HG02852 (cell line): ENCODE data around the gene XNDC1N.
A peak's percentile ranks its signal among the peaks of the same experiment; 100 is the strongest.

Experiments used
- ATAC-seq: cut with Tn5 transposase; IDR thresholded peaks from one replicate; pipeline ENCODE4 v1.9.1; 2021; ENCODE audit warnings: mild to moderate bottlenecking, moderate library complexity; ENCODE audit not compliant: unreplicated experiment

Gene XNDC1N, protein sequence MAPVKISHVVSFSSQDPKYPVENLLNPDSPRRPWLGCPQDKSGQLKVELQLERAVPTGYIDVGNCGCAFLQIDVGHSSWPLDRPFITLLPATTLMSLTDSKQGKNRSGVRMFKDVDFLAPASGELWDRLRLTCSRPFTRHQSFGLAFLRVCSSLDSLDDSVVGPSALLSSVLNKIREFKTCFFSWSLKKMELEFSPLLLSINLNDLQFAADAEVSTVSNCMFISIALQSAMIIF

DNA sequence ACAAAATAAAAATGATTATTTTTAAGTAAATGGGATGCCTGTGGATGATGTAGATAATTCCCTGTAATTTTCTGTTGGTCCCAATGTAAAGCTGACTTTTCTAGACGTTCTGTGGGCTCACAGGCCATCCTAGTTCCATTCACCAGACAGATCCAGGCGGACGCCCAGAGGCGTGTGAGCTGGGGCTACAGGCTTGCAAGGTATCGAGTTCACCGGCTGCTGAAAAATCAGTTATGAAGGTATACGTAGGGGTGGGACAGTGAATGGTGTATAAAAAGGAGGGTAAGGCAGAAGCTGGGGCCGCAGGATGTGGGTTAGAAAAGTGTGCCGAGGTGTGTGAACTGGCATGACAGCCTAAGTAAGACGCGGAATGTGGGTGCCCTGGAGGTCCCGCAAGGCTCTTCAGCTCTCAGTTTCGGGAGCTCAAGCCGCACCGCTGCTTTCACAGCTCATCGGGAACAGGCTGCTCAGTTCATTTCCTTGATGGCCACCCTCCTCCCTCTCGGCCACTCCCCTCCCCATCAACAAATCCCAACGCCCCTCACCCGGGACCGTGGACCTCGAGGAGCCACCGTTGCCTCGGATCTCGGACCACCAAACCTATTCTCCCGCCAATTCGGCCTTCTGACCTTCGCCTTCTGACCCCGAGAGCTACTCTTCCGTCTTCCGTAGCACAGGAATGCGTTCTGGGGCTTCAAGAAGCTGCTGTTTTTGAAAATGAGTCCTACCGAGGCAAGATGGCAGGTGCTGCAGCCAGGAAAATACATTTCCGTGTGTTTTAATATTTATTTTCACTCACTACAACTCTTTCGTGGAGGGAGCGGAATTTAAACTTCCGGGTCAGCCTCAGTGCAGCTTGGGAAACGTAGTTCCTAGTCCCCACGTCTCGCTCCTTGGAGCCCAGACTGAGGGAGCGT lies at the start of gene XNDC1N:
TSS of gene XNDC1N (minus strand) at position 775 of the 917 bp plus-strand sequence. CDS start 5,241 bp downstream, outside the sequence.
- peak; percentile 73 for ATAC-seq

DNA sequence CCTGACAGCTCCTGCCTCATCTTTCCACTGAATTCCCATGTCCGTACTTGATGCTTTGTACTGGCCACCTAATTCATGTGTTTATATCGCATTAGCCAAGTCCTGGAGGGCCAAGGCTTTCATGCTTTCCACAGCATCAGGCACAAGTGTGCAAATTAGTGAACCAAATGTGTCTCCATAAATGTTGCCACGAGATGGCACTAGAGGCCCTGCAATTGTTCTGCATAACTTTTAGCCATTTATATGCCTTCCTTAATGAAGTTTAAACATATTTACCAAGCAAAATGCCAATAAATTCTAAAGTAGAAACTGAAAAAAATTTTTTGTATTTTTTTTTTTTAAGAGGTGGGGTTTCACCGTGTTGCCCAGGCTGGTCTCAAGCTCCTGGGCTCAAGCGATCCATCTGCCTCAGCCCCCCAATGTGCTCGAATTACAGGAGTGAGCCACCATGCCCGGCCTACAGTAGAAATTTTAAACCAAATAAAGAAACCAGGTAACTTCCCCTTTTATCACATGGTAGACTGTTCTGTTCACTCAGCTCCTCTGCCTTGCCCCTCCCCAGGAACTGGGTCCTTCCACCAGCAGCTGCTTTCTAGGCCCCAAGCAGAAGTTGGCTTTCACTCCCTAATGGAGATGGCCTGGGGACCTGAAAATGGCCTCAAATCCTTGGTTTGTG lies 49.5 kb upstream of the XNDC1N start:
- ATAC-seq, result no peak

DNA sequence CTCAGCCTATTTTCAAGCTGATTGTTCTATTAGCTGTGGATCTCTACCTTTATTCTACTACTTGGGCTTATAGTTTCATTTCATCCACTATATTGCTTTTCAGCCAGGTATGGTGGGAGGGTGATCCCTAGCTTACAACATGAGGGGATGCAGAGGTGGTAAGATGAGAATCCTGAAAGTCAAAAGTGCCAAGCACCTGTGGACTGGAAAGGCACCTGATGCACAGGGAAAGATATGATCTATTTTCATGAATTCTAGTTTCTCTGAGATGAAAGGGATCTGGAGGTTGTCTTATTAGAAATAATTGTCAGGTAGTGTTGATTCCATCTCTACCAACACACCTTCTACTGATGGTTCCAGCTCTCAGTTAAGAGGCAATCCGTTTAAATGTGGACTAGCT lies 48.7 kb upstream of the XNDC1N start:
- ATAC-seq, result no peak

DNA sequence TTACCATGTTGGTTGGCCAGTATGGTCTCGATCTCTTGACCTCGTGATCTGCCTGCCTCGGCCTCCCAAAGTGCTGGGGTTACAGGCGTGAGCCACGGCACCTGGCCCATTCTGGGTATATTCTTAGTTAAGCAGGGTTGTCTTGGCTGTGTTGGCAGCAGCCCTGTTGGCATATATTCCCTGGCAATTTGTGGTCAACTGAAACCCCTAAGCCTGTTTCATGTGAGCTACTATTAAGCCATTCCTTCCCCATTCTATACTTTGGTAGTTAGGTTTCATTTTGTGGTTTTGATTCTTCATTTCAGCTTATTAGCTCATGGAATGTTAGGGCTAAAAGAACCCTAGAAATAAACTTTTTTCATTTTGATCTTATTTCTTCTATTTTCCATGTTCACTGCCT lies 48.2 kb upstream of the XNDC1N start:
- no peak for ATAC-seq

DNA sequence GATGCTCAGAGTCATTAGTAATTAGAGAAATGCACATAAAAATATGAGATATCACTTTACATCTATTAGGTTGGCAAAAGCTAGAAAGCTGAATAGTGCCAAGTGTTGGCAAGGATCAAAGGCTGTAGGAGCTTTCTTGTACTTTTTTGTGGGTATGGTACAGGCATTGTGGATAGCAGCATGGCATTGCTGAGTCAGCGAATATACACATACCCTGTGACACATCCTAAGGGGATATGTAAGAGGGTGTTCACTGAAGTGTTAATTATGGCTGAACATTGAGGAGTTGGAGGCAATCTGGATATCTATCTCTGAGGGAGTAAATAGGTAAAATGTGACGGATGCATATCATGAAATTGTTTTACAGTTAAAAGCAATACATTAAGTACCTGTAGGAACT lies 43.3 kb upstream of the XNDC1N start:
- no peak for ATAC-seq

DNA sequence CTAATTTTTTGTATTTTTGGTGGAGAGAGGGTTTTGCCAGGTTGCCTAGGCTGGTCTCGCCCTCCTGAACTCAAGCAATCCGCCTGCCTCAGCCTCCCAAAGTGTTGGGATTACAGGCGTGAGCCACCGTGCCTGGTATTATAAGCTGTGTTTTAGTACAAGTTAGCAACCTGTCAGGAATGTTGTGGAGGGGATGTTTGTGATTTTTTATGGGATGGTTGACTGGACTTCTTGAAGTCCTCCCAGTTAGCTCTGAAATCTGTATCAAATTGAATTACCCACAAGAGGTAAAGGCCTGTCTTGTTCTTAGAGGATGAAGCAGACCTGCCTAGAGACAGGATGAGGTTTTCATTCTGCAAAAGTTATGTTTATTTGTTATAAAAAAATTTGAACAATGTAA lies 36.2 kb upstream of the XNDC1N start:
- ATAC-seq, result no peak

DNA sequence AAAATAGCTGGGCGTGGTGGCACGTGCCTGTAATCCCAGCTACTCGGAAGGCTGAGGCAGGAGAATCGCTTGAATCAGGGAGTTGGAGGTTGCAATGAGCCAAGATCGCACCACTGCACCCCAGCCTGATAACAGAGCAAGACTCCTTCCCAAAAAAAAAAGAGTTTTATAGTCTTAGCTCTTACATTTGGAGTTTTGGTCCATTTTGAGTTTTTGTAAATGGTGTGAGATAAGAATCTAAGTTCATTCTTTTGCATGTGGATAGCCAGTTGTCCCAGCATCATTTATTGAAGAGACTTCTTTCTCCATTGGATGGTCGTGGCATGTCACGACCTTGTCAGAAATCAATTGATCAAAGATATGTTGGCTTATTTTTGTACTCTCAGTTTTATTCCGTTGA lies 35.1 kb upstream of the XNDC1N start:
- no peak for ATAC-seq

DNA sequence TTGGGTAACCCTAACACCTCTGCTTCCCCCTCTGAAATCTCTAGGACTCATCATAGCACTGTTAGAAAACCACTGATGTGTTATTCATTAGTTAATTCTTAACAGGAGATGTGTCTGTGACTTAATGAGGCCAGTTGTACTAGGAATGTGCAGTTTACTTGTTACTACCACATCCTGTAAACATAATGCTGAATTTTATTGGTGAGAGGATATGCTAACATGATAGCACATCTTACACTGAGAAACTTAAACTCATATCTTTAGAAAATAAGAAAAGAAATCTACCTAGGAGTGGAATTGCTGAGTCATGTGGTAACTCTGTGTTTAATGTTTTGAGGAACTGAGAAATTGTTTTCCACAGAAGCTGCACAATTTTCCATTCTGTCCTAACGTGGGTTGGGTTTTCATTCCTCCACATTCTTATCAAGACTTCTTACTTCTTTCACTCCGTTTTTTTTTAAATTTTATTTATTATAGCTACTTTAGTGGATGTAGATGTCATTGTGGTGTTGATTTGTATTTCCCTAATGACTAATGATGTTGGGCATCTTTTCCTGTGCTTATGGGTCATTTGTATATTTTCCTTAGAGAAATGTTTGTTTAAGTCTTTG lies 34.1 kb upstream of the XNDC1N start:
- ATAC-seq, result peak; percentile 52

DNA sequence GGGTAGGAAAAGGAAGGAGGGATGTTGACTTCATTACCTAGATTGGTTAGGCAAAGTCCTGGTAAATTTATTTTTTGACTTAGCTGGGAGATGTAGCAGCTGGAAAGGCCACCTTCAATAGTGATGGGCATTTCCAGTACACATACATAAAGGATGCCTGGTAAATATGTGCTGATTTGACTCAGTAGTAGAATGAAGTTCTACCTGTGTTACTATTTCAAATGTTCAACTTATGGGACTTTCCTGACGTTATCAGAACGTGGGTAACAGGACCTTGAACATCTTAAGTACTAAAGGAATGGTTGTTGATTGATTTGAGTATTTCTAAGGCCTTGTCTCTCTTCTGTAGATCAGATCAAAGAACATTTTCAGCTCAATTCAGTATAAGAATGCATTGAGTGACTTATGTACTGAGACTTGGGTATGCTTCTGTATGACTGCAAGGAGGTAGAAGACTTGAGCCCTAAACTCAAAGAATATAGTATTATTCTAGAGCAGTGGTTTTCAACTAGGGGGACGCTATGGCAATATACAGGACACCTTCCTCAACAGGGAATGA lies 27.6 kb upstream of the XNDC1N start:
- ATAC-seq, result no peak

DNA sequence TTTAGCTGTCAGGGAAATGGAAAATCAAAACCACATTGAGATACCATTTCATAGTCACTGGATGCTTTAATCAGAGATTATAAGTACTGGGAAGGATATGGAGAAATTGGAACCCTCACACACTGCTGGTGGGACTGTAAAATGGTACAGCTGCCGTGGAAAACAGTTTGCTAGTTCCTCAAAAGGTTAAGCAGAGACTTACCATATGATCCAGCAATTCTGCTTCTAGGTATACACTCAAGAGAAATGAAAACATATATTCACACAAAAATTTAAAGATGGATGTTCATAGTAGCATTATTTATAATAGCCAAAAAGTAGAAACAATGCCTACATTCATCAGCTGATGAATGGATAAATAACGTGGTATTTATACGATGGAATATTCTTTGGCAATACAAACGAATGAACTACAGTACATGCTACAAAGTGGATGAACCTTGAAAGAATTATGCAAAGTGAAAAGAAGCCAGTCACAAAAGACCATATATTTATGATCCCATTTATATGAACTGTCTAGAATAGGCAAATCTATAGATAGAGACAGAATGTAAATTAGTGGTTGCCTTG lies 23.4 kb upstream of the XNDC1N start:
- no peak for ATAC-seq

DNA sequence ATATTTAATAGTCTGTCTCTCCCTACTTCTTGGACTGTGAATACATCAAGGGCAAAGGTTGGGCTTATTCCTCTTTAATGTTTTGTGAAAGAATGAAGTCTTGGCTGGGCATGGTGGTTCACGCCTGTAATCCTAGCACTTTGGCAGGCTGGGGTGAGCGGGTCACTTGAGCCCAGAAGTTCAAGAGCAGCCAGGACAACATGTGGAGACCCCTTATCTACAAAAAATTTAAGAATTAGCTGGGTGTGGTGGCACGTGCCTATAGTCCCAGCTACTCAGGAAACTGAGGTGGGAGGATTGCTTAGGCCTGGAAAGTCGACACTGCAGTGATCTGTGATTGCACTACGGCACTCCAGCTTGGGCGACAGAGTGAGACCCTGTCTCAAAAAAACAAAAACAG lies 20.6 kb upstream of the XNDC1N start:
- no peak for ATAC-seq

DNA sequence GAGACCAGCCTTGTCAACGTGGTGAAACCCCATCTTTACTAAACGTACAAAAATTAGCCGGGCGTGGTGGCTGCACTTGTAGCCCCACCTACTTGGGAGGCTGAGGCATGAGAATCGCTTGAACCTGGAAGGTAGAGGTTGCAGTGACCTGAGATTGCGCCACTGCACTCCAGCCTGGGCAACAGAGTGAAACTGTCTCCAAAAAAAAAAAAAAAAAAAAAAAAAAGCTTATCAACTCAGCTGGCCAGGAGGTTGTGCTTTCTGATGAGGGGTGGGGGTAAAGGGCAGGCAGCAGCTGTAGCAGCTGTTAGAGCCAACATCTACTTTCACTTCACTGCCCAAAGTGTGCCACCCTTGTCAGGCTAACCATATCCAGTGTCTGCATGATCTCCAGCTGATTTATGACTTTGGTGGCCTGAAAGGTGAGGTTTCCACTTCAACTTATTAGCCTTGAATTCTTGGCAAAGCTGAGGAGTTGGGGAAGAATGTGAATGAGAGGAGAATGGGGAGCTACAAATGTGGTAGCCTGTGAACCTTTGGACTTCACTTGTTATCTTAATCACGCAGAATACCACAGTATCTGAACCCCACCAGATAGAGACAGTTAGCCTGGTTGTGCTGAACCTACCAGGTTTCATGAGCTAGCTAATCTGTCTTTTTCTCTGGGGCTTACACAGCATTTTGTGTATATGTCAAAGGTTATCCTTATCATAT lies 20.1 kb upstream of the XNDC1N start:
- ATAC-seq, result no peak

DNA sequence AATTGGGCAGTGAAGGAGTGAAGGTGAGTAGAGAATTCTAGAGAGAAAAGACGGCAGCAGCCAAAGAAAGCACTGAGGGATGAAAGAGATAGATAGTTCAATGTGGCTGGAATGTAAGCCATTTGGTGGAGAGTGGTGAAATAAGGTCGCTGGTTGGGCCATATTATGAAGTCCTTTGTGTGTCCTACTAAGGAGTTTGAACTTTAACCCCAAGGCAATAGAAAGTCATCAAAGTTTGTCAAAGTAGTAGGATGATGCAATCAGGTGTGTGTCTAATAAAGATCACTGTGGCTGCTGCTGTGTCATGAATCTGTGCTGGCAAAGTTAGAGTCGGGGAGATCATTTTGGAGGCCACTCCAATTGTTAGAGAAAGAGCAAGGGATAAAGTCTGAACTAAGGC lies 19.1 kb upstream of the XNDC1N start:
- ATAC-seq, result no peak

DNA sequence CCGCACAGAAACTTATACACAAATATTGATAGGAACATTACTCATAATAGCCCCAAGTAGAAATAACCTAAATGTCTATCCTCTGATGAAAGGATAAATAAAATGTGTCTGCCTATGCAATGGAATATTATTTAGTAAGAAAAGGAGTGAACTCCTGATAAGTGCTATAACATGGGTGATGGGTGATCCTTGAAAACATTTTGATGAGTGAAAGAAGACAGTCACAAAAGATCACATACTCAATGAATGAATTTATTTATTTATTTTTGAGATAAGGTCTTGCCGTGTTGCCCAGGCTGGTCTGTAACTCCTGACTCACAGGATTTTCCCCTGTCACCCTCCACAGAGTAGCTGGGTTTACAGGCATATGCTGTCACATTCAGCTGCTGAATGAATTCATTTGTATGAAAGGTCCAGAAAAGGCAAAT lies 17.8 kb upstream of the XNDC1N start:
- no peak for ATAC-seq

DNA sequence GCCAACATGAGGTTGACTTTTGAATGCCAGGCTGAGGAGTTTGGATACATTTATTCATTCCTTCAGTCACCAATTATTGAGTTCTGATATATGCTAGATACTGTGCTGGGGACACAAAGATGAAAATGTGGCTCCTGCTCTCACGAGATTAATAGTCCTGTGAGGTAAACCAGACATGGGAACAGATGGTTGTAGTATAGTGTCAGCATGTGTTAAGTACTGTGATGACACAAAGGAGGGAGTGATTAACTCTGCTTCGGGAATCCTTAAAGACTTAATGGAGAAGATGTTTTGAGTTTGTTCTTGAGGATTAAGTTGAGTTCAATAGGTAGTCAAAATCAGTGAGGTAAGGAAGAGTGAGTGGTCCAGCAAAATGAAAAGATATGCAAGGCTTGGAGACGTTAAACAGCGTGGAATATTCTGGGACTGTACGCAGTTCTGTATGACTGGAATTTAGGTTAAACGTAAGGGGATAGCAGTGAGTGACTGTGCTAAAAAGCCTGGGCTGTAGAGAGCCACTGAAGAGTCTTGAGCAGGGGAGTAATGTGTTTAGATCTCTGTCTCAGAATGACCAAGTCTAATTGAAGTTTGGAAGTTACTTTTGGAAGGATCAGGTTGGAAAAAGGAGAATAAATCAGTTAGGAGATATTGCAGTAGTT lies 12.3 kb upstream of the XNDC1N start:
- ATAC-seq, result no peak

DNA sequence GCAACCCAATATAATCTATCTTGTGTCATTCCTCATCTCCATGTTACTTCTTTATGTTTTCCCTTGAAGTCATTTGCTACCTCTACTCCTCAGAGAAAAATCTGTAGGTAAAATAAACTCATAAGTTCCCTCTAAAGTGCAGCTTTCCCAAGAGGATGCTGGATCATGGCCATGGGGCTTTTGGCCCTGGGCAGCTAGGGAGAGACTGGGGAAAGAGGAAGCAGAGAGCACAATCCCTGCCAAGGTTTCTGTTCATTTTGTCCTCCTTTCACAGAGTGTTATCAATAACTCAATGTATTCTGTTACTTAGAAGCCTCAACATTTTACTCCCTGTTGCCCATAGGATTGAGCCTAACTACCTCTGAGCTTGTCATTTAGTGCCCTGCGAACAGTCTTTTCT lies 9.4 kb upstream of the XNDC1N start:
- no peak for ATAC-seq

DNA sequence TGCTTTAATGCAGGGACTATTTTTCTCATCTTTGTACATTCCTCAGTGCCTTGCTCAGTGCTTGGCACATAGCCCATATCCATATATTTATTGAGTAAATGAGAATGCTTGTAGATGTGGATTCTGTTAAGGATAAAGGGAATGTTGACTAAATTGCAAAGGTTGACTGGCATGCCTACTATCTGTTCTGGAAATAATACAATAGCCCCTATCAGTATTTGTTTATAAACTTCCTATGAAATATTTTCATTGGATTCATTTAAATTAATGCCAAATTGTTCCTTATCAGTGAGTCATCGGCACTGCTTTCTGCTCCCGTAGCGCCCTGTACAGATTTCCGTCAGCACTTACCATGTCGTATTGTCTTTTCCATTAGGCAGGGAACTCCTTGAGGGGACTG lies 8.4 kb upstream of the XNDC1N start:
- no peak for ATAC-seq

DNA sequence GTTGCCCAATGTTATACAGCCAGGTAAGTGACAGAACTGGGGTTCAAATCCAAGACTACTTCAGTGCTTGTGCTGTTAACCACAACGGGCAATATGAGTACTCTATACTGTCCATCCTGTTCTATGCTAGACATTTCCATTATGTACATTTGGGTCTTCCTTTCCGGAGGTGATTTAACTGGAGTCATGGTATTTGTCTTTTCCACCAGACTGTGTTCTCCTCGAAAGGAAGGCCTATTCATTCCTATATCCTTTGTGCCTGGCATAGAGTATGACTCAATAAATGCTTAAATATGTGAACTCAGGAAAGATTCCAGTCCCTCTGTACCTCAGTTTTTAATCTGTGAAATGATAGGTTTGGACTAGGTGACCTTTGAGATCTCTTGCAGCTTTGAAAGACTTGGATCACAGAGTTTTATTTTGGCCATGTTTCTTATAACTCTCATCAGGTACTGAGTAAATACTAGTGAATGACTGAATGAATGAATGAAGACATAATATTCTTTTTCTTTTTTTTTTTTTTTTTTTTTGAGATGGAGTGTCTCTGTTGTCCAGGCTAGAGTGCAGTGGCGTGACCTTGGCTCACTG lies 7.0 kb upstream of the XNDC1N start:
- no peak for ATAC-seq

DNA sequence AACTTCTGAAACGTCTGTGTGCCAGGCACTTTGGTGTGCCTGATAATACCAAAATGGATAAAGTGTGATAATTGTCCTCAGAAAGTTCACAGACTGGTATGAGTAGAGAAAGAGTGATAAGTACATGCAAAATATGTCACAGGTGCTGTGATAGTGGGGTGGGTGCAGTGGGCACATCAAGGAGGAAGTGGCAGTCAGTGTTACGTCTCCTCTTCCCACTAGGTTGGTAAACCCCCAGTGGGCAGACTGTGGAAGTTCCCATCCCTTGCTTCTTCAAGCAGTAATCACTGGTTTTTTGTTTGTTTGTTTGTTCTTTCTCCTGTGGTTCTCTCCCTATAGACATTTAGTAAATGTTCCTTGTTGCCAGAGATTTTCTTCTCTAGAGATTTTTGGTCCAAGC lies 5.8 kb upstream of the XNDC1N start:
- ATAC-seq, result no peak
